ENCODE results near the gene TMEM169. TPM values are rescaled to one million over a fixed set of nuclear protein-coding genes. Genes with fewer than 3 reads are reported as not detected.

TMEM169 gene
- total RNA-seq, 1 donor from 2014 or later = 0.25 TPM

GRCh38 chr2:216148983-216149382, 67.3 kb downstream of the TMEM169 start:
- Histone ChIP-seq H3K4me3 (no peak overlapping the region), H3K9me3 (replicated peaks) (no peaks in the 10 kb centered on the region), H3K36me3 (peaks cover 91% of the 10 kb centered on the region), H3K27me3 (ENCODE audit: low read depth) (no peaks in the 10 kb centered on the region), H3K27ac (replicated peaks) (no peak overlapping the region), H3K4me1 (peaks cover 4% of the 10 kb centered on the region)
- intact Hi-C loops (cut with micrococcal nuclease) = no loop called here
- TF ChIP-seq CTCF (IDR thresholded peaks at IDR 0.05; ENCODE audit: borderline replicate concordance) = no peak
- DNase-seq = no peak

DNA sequence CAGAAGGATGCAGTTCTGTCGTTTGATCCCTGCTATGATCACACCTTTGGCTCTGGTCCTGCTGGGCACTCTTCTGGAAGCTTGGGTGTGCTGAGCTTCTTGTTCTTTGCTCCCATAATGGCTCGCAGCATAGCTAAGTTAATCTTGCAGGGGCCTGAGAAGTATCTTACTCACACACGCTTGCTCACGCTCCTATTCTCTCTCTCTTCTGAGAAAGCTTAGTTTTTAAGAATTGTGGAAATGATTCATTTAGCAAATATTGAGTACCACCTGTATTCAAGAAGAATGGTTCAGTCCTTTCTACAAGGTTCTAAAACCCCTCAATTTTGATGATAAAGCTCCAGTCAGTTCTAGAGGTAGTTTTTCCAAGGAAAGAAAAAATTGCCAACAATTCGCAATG, 68.0 kb downstream of the TMEM169 start:
- TF ChIP-seq CTCF (IDR thresholded peaks at IDR 0.05; ENCODE audit: borderline replicate concordance) = no peak
- no peak for DNase-seq
- intact Hi-C loops (cut with micrococcal nuclease) = no loop called here
- Histone ChIP-seq H3K27me3 (ENCODE audit: low read depth) (no peaks in the 10 kb centered on the region), H3K4me1 (peaks cover 4% of the 10 kb centered on the region), H3K4me3 (no peak overlapping the region), H3K9me3 (replicated peaks) (no peaks in the 10 kb centered on the region), H3K27ac (replicated peaks) (no peak overlapping the region), H3K36me3 (peaks cover 91% of the 10 kb centered on the region)

DNA sequence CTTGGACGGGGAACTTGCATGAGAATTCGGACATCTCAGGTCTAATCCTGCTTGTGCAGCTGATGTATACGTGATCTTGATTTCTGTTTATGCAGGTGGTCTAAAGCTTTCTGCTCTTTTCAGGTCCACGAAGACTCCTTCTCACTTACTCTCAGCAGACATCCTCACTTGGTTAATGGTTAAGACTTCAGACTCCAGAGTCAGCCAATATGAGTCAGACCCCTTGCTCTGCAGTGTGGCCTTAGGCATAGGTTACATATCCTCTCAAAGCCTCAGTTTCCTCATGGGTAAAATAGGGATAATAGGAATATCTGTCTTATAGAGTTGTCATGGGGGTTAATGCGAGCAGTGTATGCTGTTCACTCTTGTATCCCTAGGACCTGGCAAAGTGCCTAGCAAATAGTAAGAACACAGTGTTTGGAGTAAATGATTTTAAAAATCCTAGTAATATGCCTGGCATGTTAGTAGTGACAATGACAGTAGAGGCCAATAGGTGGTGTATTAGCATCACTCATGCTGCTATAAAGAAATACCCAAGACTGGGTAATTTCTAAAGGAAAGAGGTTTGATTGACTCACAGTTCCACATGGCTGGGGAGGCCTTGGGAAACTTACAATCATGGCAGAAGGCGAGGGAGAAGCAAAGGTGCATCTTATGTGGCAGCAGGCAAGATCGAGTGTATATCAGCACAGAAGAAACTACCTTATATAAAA, 69.8 kb downstream of the TMEM169 start:
- H3K27me3 ChIP-seq (ENCODE audit: low read depth) = no peaks in the 10 kb centered on the region
- H3K4me1 ChIP-seq = peaks cover 2% of the 10 kb centered on the region
- peak; percentile 11 for TF ChIP-seq CTCF (IDR thresholded peaks at IDR 0.05; ENCODE audit: borderline replicate concordance)
- no peaks in the 10 kb centered on the region for H3K9me3 ChIP-seq (replicated peaks)
- intact Hi-C loops (cut with micrococcal nuclease) = no loop called here
- no peak overlapping the region for H3K27ac ChIP-seq (replicated peaks)
- peaks cover 98% of the 10 kb centered on the region for H3K36me3 ChIP-seq
- no peak overlapping the region for H3K4me3 ChIP-seq
- DNase-seq = no peak

Other genes starting within 250 kb of the TMEM169 start
- 0.22 TPM for gene MREG, start 68.4 kb upstream of the TMEM169 start, total RNA-seq
- 4.0 TPM for gene PECR, start 110 bp upstream of the TMEM169 start, total RNA-seq
- gene XRCC5, start 27.4 kb downstream of the TMEM169 start, total RNA-seq = 110 TPM